SIG-M5 (cell line): ENCODE data around the gene SLC35F5.
"Not testable (repeated sequence)": the region's sequence is repeated elsewhere in the genome, so short reads cannot be mapped to it uniquely, and the experiment has no call there.

Experiments used
- DNase-seq: peaks from one replicate; lab custom pipeline; 2025; lab: John Stamatoyannopoulos, UW

Gene SLC35F5

GRCh38 chr2:113755035-113755834 is 1.2 kb downstream of the SLC35F5 start:
- DNase-seq: no peak

GRCh38 chr2:113754160-113754559 is 2.3 kb downstream of the SLC35F5 start:
- no peak for DNase-seq

GRCh38 chr2:113750385-113750784 is 6.1 kb downstream of the SLC35F5 start:
- no peak for DNase-seq

- no peak for DNase-seq
Observed at GRCh38 chr2:113741091-113741490, 15.4 kb downstream of the SLC35F5 start.

GRCh38 chr2:113739849-113740248 is 16.6 kb downstream of the SLC35F5 start:
- DNase-seq: no peak

- DNase-seq: no peak
Observed at GRCh38 chr2:113734185-113734584, 22.3 kb downstream of the SLC35F5 start.

- no peak for DNase-seq
Observed at GRCh38 chr2:113724010-113724409, 32.4 kb downstream of the SLC35F5 start.

- DNase-seq: no peak
Observed at GRCh38 chr2:113723411-113723810, 33.0 kb downstream of the SLC35F5 start.

GRCh38 chr2:113720167-113720566 is 36.3 kb downstream of the SLC35F5 start:
- no peak for DNase-seq

GRCh38 chr2:113716291-113716690 is 40.2 kb downstream of the SLC35F5 start:
- DNase-seq: no peak

GRCh38 chr2:113712941-113713340 is 43.5 kb downstream of the SLC35F5 start:
- no peak for DNase-seq

- no peak for DNase-seq
Observed at GRCh38 chr2:113711851-113712250, 44.6 kb downstream of the SLC35F5 start.

GRCh38 chr2:113709022-113709421 is 47.4 kb downstream of the SLC35F5 start:
- DNase-seq: no peak

GRCh38 chr2:113707106-113707505 is 49.3 kb downstream of the SLC35F5 start:
- DNase-seq: no peak

- DNase-seq: no peak
Observed at GRCh38 chr2:113705982-113706523, 50.4 kb downstream of the SLC35F5 start.

- not testable (repeated sequence) for DNase-seq
Observed at GRCh38 chr2:113704300-113704993, 52.0 kb downstream of the SLC35F5 start.

GRCh38 chr2:113703386-113704299 is 52.8 kb downstream of the SLC35F5 start:
- DNase-seq: no peak

GRCh38 chr2:113700186-113700841 is 56.1 kb downstream of the SLC35F5 start:
- peak; percentile 51 for DNase-seq

GRCh38 chr2:113698892-113699447 is 57.5 kb downstream of the SLC35F5 start:
- DNase-seq: no peak

GRCh38 chr2:113698251-113698650 is 58.2 kb downstream of the SLC35F5 start:
- not testable (repeated sequence) for DNase-seq

- no peak for DNase-seq
Observed at GRCh38 chr2:113697516-113697915, 58.9 kb downstream of the SLC35F5 start.
